Stimulated activated naive CD4-positive, alpha-beta T cell (primary cell): Measurements from ENCODE around the gene AJAP1.
A peak's percentile ranks its signal among the peaks of the same experiment; 100 is the strongest.

Experiments
- DNase-seq, 6 experiments: peaks; one replicate each; lab custom pipeline; 2025; lab: John Stamatoyannopoulos, UW

AJAP1 gene

GRCh38 chr1:4630561-4630960 lies 23.8 kb upstream of the AJAP1 start:
- no peak for DNase-seq

GRCh38 chr1:4631321-4631720 lies 23.1 kb upstream of the AJAP1 start:
- no peak for DNase-seq

GRCh38 chr1:4633346-4633745 lies 21.1 kb upstream of the AJAP1 start:
- DNase-seq, result no peak

- DNase-seq, result no peak
Observed at GRCh38 chr1:4634156-4634792, 20.1 kb upstream of the AJAP1 start.

- no peak for DNase-seq
Observed at GRCh38 chr1:4634793-4635406, 19.5 kb upstream of the AJAP1 start.

GRCh38 chr1:4636186-4636585 lies 18.2 kb upstream of the AJAP1 start:
- no peak for DNase-seq

- no peak for DNase-seq
Observed at GRCh38 chr1:4636644-4637380, 17.6 kb upstream of the AJAP1 start.

- no peak for DNase-seq
Observed at GRCh38 chr1:4637616-4638344, 16.6 kb upstream of the AJAP1 start.

- DNase-seq, result no peak
Observed at GRCh38 chr1:4638345-4638729, 16.1 kb upstream of the AJAP1 start.

- no peak for DNase-seq
Observed at GRCh38 chr1:4640931-4641330, 13.5 kb upstream of the AJAP1 start.

GRCh38 chr1:4647391-4647790 lies 7.0 kb upstream of the AJAP1 start:
- DNase-seq, result no peak

GRCh38 chr1:4648657-4649056 lies 5.8 kb upstream of the AJAP1 start:
- no peak for DNase-seq

GRCh38 chr1:4650481-4650880 lies 3.9 kb upstream of the AJAP1 start:
- no peak for DNase-seq

- no peak for DNase-seq
Observed at GRCh38 chr1:4650981-4651380, 3.4 kb upstream of the AJAP1 start.

GRCh38 chr1:4652631-4653327 lies 1.6 kb upstream of the AJAP1 start:
- DNase-seq, result peak; percentile 13 to 51 (median 30)

- no peak for DNase-seq
Observed at GRCh38 chr1:4653328-4653660, 1.1 kb upstream of the AJAP1 start.

- no peak for DNase-seq
Observed at GRCh38 chr1:4654764-4655673, 610 bp downstream of the AJAP1 start.

- no peak for DNase-seq
Observed at GRCh38 chr1:4655674-4656532, 1.5 kb downstream of the AJAP1 start.

GRCh38 chr1:4656533-4657140 lies 2.2 kb downstream of the AJAP1 start:
- no peak for DNase-seq
